Measurements from ENCODE around the gene ANKRD11.

GRCh38 chr16:89275837-89276720, 214.3 kb downstream of the ANKRD11 start:
- TF ChIP-seq, protein P1, sequence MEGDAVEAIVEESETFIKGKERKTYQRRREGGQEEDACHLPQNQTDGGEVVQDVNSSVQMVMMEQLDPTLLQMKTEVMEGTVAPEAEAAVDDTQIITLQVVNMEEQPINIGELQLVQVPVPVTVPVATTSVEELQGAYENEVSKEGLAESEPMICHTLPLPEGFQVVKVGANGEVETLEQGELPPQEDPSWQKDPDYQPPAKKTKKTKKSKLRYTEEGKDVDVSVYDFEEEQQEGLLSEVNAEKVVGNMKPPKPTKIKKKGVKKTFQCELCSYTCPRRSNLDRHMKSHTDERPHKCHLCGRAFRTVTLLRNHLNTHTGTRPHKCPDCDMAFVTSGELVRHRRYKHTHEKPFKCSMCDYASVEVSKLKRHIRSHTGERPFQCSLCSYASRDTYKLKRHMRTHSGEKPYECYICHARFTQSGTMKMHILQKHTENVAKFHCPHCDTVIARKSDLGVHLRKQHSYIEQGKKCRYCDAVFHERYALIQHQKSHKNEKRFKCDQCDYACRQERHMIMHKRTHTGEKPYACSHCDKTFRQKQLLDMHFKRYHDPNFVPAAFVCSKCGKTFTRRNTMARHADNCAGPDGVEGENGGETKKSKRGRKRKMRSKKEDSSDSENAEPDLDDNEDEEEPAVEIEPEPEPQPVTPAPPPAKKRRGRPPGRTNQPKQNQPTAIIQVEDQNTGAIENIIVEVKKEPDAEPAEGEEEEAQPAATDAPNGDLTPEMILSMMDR (IDR thresholded peaks at IDR 0.05) = no peak
- no peak for TF ChIP-seq POLR2A (IDR thresholded peaks at IDR 0.05)
